ENCODE measurements around the gene KCTD4. TPM values are rescaled to one million over a fixed set of nuclear protein-coding genes. Genes with fewer than 3 reads are reported as not detected.

Gene KCTD4
- total RNA-seq, 4 donors from 2014 or later = not detected

Other genes with a start within 250 kb of the KCTD4 start
- gene NUFIP1, start 211.6 kb downstream of the KCTD4 start, total RNA-seq = 1 to 10 TPM; 3.3 to 4.2 (median 3.9) TPM
- gene GPALPP1, start 211.5 kb downstream of the KCTD4 start, total RNA-seq = 10 to 100 TPM; 19.0 to 27.4 (median 23.9) TPM
- 10 to 100 TPM; 12.9 to 15.1 (median 14.6) TPM for gene GTF2F2, start 80.5 kb downstream of the KCTD4 start, total RNA-seq
- gene TPT1, start 140.1 kb upstream of the KCTD4 start, total RNA-seq = 1,000 to 10,000 TPM; 1,985 to 5,244 (median 2,921) TPM
- gene SLC25A30, start 217.3 kb upstream of the KCTD4 start, total RNA-seq = 10 to 100 TPM in 3 of 4 donors, 1 to 10 TPM in 1; 8.8 to 13.4 (median 10.3) TPM

Data from esophagus muscularis mucosa (tissue), 4 donors.